Umbilical cord (tissue), 2 donors: Measurements from ENCODE around the gene DTNB. TPM values are rescaled to one million over a fixed set of nuclear protein-coding genes. Genes with fewer than 3 reads are reported as not detected.

Experiments used
- DNase-seq: peaks from one replicate; pipeline ENCODE4 v3.0.0-alpha.2; 2015; ENCODE audit warnings: low spot score
- total RNA-seq: library from RNA; depleted of rRNA; stranded (reverse); fragments of >200 nt; gene quantifications from one replicate; pipeline ENCODE4 v1.2.3, GENCODE V29; 2014; ENCODE audit warnings: low replicate concordance; ENCODE audit not compliant: insufficient read depth

DTNB gene
- total RNA-seq, 1 donor from 2014 or later, result 55.4 TPM

- no peak for DNase-seq
Measured at GRCh38 chr2:25372405-25373268, 300.7 kb downstream of the DTNB start.

- no peak for DNase-seq
Measured at GRCh38 chr2:25371253-25372241, 301.8 kb downstream of the DTNB start.

- no peak for DNase-seq
Measured at GRCh38 chr2:25369876-25370275, 303.5 kb downstream of the DTNB start.

GRCh38 chr2:25369439-25369838 lies 303.9 kb downstream of the DTNB start:
- DNase-seq, result no peak

- peak; percentile 63 for DNase-seq
Measured at GRCh38 chr2:25368660-25369059, 304.7 kb downstream of the DTNB start.

GRCh38 chr2:25367296-25367695 lies 306.1 kb downstream of the DTNB start:
- no peak for DNase-seq

- no peak for DNase-seq
Measured at GRCh38 chr2:25366629-25367028, 306.7 kb downstream of the DTNB start.

- no peak for DNase-seq
Measured at GRCh38 chr2:25365241-25365640, 308.1 kb downstream of the DTNB start.

- DNase-seq, result no peak
Measured at GRCh38 chr2:25363733-25364132, 309.6 kb downstream of the DTNB start.

GRCh38 chr2:25362434-25363145 lies 310.8 kb downstream of the DTNB start:
- DNase-seq, result no peak

GRCh38 chr2:25362049-25362433 lies 311.3 kb downstream of the DTNB start:
- DNase-seq, result peak; percentile 95

- DNase-seq, result no peak
Measured at GRCh38 chr2:25361261-25362048, 311.9 kb downstream of the DTNB start.

- DNase-seq, result no peak
Measured at GRCh38 chr2:25358836-25359235, 314.5 kb downstream of the DTNB start.

GRCh38 chr2:25358249-25358815 lies 315.0 kb downstream of the DTNB start:
- no peak for DNase-seq

GRCh38 chr2:25356088-25356487 lies 317.3 kb downstream of the DTNB start:
- no peak for DNase-seq

- no peak for DNase-seq
Measured at GRCh38 chr2:25355270-25355669, 318.1 kb downstream of the DTNB start.

GRCh38 chr2:25354116-25354515 lies 319.3 kb downstream of the DTNB start:
- DNase-seq, result no peak

- no peak for DNase-seq
Measured at GRCh38 chr2:25349397-25349796, 324.0 kb downstream of the DTNB start.

- DNase-seq, result no peak
Measured at GRCh38 chr2:25347846-25348245, 325.5 kb downstream of the DTNB start.

GRCh38 chr2:25347205-25347815 lies 326.1 kb downstream of the DTNB start:
- DNase-seq, result no peak
